Activated T-helper 1 cell treated with anti-CD3 and anti-CD28 coated beads, Interleukin-2, amount 50 U/mL, for 16 hours (primary cell): ENCODE data around the gene APAF1.
"Not testable (repeated sequence)": the region's sequence is repeated elsewhere in the genome, so short reads cannot be mapped to it uniquely, and the experiment has no call there.

Experiments
- DNase-seq, 2 donors: peaks; one replicate each; pipeline ENCODE4 v3.0.0-alpha.2; 2020; ENCODE audit warnings: low read depth in 1 of 2, low spot score in 1 of 2

Gene APAF1

GRCh38 chr12:98644712-98645571 lies at the start of gene APAF1, which contains the start of gene IKBIP:
Gene APAF1, plus strand, starts transcription at chr12:98645290. Its CDS starts 3,070 bp downstream, at chr12:98648360.
Gene IKBIP, minus strand, starts transcription at chr12:98644788. Its CDS starts 87 bp downstream, at chr12:98644701.
- peak; percentile 93 to 95 for DNase-seq

- not testable (repeated sequence) for DNase-seq
These were observed 47.8 kb upstream of the APAF1 start for GRCh38 chr12:98597313-98597712.

- DNase-seq = no peak
These were observed 43.2 kb upstream of the APAF1 start for GRCh38 chr12:98601924-98602323.

- DNase-seq = no peak
These were observed 38.6 kb upstream of the APAF1 start for GRCh38 chr12:98606359-98606988.

GRCh38 chr12:98610596-98610995 lies 34.5 kb upstream of the APAF1 start:
- DNase-seq = no peak

- DNase-seq = no peak
These were observed 32.3 kb upstream of the APAF1 start for GRCh38 chr12:98612696-98613334.

- DNase-seq = no peak
These were observed 26.1 kb upstream of the APAF1 start for GRCh38 chr12:98618952-98619351.

- no peak for DNase-seq
These were observed 9.3 kb upstream of the APAF1 start for GRCh38 chr12:98635657-98636323.

- no peak for DNase-seq
These were observed 8.0 kb upstream of the APAF1 start for GRCh38 chr12:98637068-98637467.

- DNase-seq = no peak
These were observed 7.1 kb upstream of the APAF1 start for GRCh38 chr12:98638009-98638408.

GRCh38 chr12:98639491-98639890 lies 5.6 kb upstream of the APAF1 start:
- no peak for DNase-seq

- DNase-seq = not testable (repeated sequence)
These were observed 2.3 kb upstream of the APAF1 start for GRCh38 chr12:98642801-98643200.

GRCh38 chr12:98644433-98644711 lies 718 bp upstream of the APAF1 start:
- no peak for DNase-seq

GRCh38 chr12:98645572-98646067 lies 530 bp downstream of the APAF1 start:
- no peak for DNase-seq

- DNase-seq = no peak
These were observed 1.4 kb downstream of the APAF1 start for GRCh38 chr12:98646294-98647090.

- DNase-seq = no peak
These were observed 6.2 kb downstream of the APAF1 start for GRCh38 chr12:98651328-98651727.

- DNase-seq = no peak
These were observed 8.9 kb downstream of the APAF1 start for GRCh38 chr12:98653866-98654493.

GRCh38 chr12:98656289-98657101 lies 11.4 kb downstream of the APAF1 start:
- no peak for DNase-seq

- DNase-seq = no peak
These were observed 15.4 kb downstream of the APAF1 start for GRCh38 chr12:98660521-98660920.
